Measurements from ENCODE around the gene NAALADL2.

DNA sequence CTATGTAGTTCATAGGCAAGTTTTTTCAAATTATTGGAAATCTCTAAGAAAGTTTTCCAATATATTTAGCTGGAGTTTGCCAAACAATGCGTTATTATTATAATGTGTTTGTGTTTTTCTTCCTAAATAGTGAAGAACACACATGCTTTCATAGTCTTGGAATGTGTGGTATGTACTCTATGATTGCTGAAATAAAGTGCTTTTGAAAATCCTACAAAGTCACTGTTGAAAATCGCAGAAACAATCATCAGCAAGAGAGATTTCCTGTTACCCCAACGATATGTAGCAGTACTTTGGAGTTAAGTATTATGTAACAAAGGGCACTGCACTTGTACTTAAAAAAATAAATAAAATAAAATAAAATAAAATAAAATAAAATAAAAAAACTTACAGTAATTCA is 796.2 kb downstream of the NAALADL2 start:
- TF ChIP-seq, protein P1, sequence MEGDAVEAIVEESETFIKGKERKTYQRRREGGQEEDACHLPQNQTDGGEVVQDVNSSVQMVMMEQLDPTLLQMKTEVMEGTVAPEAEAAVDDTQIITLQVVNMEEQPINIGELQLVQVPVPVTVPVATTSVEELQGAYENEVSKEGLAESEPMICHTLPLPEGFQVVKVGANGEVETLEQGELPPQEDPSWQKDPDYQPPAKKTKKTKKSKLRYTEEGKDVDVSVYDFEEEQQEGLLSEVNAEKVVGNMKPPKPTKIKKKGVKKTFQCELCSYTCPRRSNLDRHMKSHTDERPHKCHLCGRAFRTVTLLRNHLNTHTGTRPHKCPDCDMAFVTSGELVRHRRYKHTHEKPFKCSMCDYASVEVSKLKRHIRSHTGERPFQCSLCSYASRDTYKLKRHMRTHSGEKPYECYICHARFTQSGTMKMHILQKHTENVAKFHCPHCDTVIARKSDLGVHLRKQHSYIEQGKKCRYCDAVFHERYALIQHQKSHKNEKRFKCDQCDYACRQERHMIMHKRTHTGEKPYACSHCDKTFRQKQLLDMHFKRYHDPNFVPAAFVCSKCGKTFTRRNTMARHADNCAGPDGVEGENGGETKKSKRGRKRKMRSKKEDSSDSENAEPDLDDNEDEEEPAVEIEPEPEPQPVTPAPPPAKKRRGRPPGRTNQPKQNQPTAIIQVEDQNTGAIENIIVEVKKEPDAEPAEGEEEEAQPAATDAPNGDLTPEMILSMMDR (IDR thresholded peaks at IDR 0.05), result no peak
- TF ChIP-seq JUN (IDR thresholded peaks at IDR 0.05), result no peak

Data from A549 (cell line).